Panc1 (cell line): Measurements from ENCODE around the gene HVCN1. TPM values are rescaled to one million over a fixed set of nuclear protein-coding genes. Genes with fewer than 3 reads are reported as not detected.

Source experiments
- ATAC-seq: fragments of 200-7000 bp; cut with Tn5 transposase; 2 replicates; pipeline ENCODE4 v1.9.1; 2020; ENCODE audit warnings: mild to moderate bottlenecking, moderate library complexity
- BruUV-seq: library from RNA; stranded (reverse); fragments of 400-500 nt; replicated peaks from 2 replicates; lab custom pipeline; 2021; lab: Mats Ljungman, UMichigan
- CTCF ChIA-PET: fragments of 300-600 bp; sonication (Branson Sonifier 250); formaldehyde crosslinking; loops from one replicate; lab custom pipeline; 2022; ENCODE audit warnings: antibody characterized with exemption; lab: Charles Lee
- POLR2A ChIA-PET: fragments of 300-600 bp; sonication (Branson Sonifier 250); formaldehyde crosslinking; loops from one replicate; lab custom pipeline; 2022; ENCODE audit warnings: antibody characterized with exemption; lab: Charles Lee
- DNase-seq: peaks from one replicate; pipeline ENCODE4 v3.0.0-alpha.2; 2010; ENCODE audit warnings: low read depth, low spot score
- H3K27ac ChIP-seq: 2 replicates; pipeline ENCODE4 v1.5.1; 2011; ENCODE audit warnings: mild to moderate bottlenecking, low read length, inconsistent platforms
- H3K27me3 ChIP-seq: fragments of 200-500 bp; sonication (Bioruptor generic); 2 replicates; pipeline ENCODE4 v1.6.0; 2014; ENCODE audit warnings: low read length, inconsistent platforms; ENCODE audit not compliant: control insufficient read depth, insufficient read depth
- H3K36me3 ChIP-seq: fragments of 200-500 bp; sonication (Bioruptor generic); 2 replicates; pipeline ENCODE4 v1.5.1; 2014; ENCODE audit warnings: inconsistent platforms, mild to moderate bottlenecking, low read length, moderate library complexity; ENCODE audit not compliant: control insufficient read depth, insufficient read depth
- H3K4me1 ChIP-seq: 2 replicates; pipeline ENCODE4 v1.5.1; 2011; ENCODE audit warnings: inconsistent platforms, mild to moderate bottlenecking, low read length, moderate library complexity; ENCODE audit not compliant: control insufficient read depth, insufficient read depth
- H3K4me3 ChIP-seq, 2 experiments: 2 replicates each; pipeline ENCODE4 v1.5.1; 2011 to 2012; ENCODE audit warnings: low read depth in 2 of 2, low read length in 2 of 2, mild to moderate bottlenecking in 2 of 2, inconsistent platforms in 1 of 2, moderate library complexity in 1 of 2
- H3K9me3 ChIP-seq: fragments of 200-500 bp; sonication (Bioruptor generic); 2 replicates; pipeline ENCODE4 v1.5.1; 2014; ENCODE audit warnings: low read depth, mild to moderate bottlenecking, inconsistent platforms, low read length, moderate library complexity; ENCODE audit not compliant: control insufficient read depth, insufficient read depth
- POLR2AphosphoS5 ChIP-seq: IDR thresholded peaks from 2 replicates; pipeline ENCODE4 v1.6.1; 2012; ENCODE audit warnings: mild to moderate bottlenecking, low read depth, low read length, moderate library complexity
- SIN3A ChIP-seq: IDR thresholded peaks from 2 replicates; pipeline ENCODE4 v1.6.1; 2012; ENCODE audit warnings: low read depth, mild to moderate bottlenecking, low read length, moderate library complexity, borderline replicate concordance; ENCODE audit not compliant: insufficient read depth
- TCF7L2 ChIP-seq: IDR thresholded peaks from 2 replicates; pipeline ENCODE4 v1.6.1; 2011; ENCODE audit warnings: mild to moderate bottlenecking, low read depth, low read length, inconsistent platforms
- in situ Hi-C: cut with HindIII; loops from 2 replicates; pipeline ENCODE4 v1.10.0; 2016; ENCODE audit warnings: low sequenced_read_pairs, low pct_unique_long_range_greater_than_20kb
- intact Hi-C: fragments of 100-400 bp; cut with micrococcal nuclease; formaldehyde crosslinking; loops from one replicate; pipeline ENCODE4 v1.10.0; 2022; ENCODE audit not compliant: unreplicated experiment
- total RNA-seq: library from RNA; stranded (reverse); gene quantifications from one replicate; pipeline ENCODE4 v1.2.1, GENCODE V29; 2021; ENCODE audit not compliant: unreplicated experiment
- TF ChIP-seq, protein P1 (sequence below), 2 experiments: IDR thresholded peaks; 2 replicates each; pipeline ENCODE4 v1.6.1; 2011 to 2012; ENCODE audit warnings: low read depth in 2 of 2, control low read depth in 1 of 2, low read length in 1 of 2, mild to moderate bottlenecking in 1 of 2, moderate library complexity in 1 of 2; ENCODE audit not compliant: insufficient read depth in 1 of 2
- TF ChIP-seq, protein P2 (sequence below): fragments of 450-650 bp; IDR thresholded peaks from 2 replicates; pipeline ENCODE4 v1.5.1; 2017; ENCODE audit warnings: mild to moderate bottlenecking

Gene HVCN1
- total RNA-seq, 1 experiment from 2014 or later = 0.87 TPM

DNA sequence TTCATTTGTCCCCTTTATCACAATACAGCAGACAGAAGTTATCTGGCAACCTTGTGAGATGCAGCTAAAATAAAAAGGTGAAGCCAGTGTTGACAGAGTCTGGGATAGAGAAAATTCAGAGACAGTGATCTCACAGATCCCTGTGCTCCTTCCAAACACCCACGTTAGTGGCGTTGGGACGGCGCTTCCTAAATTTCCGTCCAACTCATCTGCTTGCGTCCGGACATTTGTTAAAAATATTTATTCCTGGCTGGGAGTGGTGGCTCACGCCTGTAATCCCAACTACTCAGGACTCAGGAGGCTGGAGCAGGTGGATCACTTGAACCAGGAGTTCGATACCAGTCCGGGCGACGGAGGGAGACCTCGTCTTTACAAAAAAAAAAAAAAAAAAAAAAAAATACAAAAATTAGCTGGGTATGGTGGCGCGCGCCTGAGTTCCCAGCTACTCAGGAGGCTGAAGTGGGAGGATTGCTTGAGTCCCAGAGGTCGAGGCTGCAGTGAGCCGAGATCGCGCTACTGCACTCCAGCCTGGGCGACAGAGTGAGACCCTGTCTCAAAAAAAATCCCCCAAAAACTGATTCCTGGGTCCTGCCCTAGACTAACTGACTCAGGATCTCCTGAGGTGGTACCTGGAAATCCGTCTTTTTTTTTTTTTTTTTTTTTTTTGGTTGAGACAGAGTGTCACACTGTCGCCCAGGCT is 75.7 kb downstream of the HVCN1 start:
- intact Hi-C loops = loop anchor here (10.0 kb wide), 1 partner anchor 82 kb away; no protein-coding TSS in a partner anchor
- in situ Hi-C loops = no loop called here

DNA sequence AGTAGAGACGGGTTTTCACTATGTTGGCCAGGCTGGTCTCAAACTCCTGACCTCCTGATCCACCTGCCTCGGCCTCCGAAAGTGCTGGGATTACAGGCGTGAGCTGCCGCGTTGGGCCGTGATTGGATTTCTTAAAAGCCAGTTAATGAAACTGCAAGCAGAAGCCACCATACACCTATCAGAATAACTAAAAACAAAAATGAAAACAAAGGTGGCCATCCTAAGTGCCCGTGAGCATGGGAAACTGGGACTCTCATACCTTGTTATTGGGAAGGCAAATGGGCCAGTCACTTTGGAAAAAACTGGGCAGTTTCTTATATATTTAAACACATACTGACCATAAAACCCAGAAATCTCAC is 82.7 kb downstream of the HVCN1 start:
- in situ Hi-C loops = no loop called here
- TF ChIP-seq, protein P1, sequence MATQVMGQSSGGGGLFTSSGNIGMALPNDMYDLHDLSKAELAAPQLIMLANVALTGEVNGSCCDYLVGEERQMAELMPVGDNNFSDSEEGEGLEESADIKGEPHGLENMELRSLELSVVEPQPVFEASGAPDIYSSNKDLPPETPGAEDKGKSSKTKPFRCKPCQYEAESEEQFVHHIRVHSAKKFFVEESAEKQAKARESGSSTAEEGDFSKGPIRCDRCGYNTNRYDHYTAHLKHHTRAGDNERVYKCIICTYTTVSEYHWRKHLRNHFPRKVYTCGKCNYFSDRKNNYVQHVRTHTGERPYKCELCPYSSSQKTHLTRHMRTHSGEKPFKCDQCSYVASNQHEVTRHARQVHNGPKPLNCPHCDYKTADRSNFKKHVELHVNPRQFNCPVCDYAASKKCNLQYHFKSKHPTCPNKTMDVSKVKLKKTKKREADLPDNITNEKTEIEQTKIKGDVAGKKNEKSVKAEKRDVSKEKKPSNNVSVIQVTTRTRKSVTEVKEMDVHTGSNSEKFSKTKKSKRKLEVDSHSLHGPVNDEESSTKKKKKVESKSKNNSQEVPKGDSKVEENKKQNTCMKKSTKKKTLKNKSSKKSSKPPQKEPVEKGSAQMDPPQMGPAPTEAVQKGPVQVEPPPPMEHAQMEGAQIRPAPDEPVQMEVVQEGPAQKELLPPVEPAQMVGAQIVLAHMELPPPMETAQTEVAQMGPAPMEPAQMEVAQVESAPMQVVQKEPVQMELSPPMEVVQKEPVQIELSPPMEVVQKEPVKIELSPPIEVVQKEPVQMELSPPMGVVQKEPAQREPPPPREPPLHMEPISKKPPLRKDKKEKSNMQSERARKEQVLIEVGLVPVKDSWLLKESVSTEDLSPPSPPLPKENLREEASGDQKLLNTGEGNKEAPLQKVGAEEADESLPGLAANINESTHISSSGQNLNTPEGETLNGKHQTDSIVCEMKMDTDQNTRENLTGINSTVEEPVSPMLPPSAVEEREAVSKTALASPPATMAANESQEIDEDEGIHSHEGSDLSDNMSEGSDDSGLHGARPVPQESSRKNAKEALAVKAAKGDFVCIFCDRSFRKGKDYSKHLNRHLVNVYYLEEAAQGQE (IDR thresholded peaks at IDR 0.05; ENCODE audit: insufficient read depth in 1 of 2, low read depth in 2 of 2, low read length in 1 of 2) = no peak
- TF ChIP-seq, protein P2, sequence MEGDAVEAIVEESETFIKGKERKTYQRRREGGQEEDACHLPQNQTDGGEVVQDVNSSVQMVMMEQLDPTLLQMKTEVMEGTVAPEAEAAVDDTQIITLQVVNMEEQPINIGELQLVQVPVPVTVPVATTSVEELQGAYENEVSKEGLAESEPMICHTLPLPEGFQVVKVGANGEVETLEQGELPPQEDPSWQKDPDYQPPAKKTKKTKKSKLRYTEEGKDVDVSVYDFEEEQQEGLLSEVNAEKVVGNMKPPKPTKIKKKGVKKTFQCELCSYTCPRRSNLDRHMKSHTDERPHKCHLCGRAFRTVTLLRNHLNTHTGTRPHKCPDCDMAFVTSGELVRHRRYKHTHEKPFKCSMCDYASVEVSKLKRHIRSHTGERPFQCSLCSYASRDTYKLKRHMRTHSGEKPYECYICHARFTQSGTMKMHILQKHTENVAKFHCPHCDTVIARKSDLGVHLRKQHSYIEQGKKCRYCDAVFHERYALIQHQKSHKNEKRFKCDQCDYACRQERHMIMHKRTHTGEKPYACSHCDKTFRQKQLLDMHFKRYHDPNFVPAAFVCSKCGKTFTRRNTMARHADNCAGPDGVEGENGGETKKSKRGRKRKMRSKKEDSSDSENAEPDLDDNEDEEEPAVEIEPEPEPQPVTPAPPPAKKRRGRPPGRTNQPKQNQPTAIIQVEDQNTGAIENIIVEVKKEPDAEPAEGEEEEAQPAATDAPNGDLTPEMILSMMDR = no peak
- TF ChIP-seq SIN3A (no peak), TCF7L2 (no peak), POLR2AphosphoS5 (no peak)
- H3K27me3 ChIP-seq = no peaks in the 10 kb centered on the region
- ATAC-seq = no peak
- no TSS peak for BruUV-seq
- intact Hi-C loops = no loop called here
- no peaks in the 10 kb centered on the region for H3K36me3 ChIP-seq
- DNase-seq = no peak
- CTCF ChIA-PET = no interaction called here
- H3K4me1 ChIP-seq = no peaks in the 10 kb centered on the region
- H3K9me3 ChIP-seq = no peaks in the 10 kb centered on the region
- no peak overlapping the region for H3K4me3 ChIP-seq
- no peak overlapping the region for H3K27ac ChIP-seq
- POLR2A ChIA-PET = no interaction called here

More for the DNA sequence above, 75.7 kb downstream of the HVCN1 start:
- CTCF ChIA-PET = no interaction called here
- no peaks in the 10 kb centered on the region for H3K36me3 ChIP-seq
- TF ChIP-seq POLR2AphosphoS5 (no peak), TCF7L2 (no peak), SIN3A (no peak)
- TF ChIP-seq, protein P1 (IDR thresholded peaks at IDR 0.05; ENCODE audit: insufficient read depth in 1 of 2, low read depth in 2 of 2, low read length in 1 of 2) = no peak
- TF ChIP-seq, protein P2 = no peak
- H3K4me3 ChIP-seq = peak overlapping the region; percentile 66 to 81
- 0 out of 2 replicates have a peak, but pooled peaks cover 3% of the 10 kb centered on the region for H3K4me1 ChIP-seq
- POLR2A ChIA-PET = interaction anchor here (0.6 to 1.0 kb wide), 4 partner anchors 12 to 141 kb away, joined by 3 to 7 read pairs (median 3); no protein-coding TSS in a partner anchor
- no peaks in the 10 kb centered on the region for H3K27me3 ChIP-seq
- no peak for DNase-seq
- no peaks in the 10 kb centered on the region for H3K9me3 ChIP-seq
- H3K27ac ChIP-seq = peak overlapping the region; percentile 78
- ATAC-seq = no peak
- no TSS peak for BruUV-seq
